Right ventricle myocardium superior (tissue), 1 donor: ENCODE results near the gene DYNC1I1. TPM values are rescaled to one million over a fixed set of nuclear protein-coding genes. Genes with fewer than 3 reads are reported as not detected.

Source experiments
- ATAC-seq: fragments of 200-7000 bp; cut with Tn5 transposase; one replicate; pipeline ENCODE4 v1.9.1; 2020; ENCODE audit warnings: mild to moderate bottlenecking; ENCODE audit not compliant: poor library complexity
- DNase-seq: peaks from one replicate; pipeline ENCODE4 v3.0.0-alpha.2; 2020
- intact Hi-C: fragments of 100-400 bp; cut with DNase I; formaldehyde crosslinking; loops from one replicate; pipeline ENCODE4 v1.11.2; 2022
- long read RNA-seq: library from polyadenylated mRNA; unstranded; transcript quantifications from one replicate; pipeline ENCODE4 v2.0.0, GENCODE V29; 2021
- total RNA-seq: library from RNA; stranded (reverse); fragmentation: NEBNext Ultra II Directional; extraction: Animal tissue kit (Norgen Biotek cat#: 25700); gene quantifications from one replicate; pipeline ENCODE4 v1.2.1, GENCODE V29; 2021
- donor health status: DM: no; HTN: yes; CAD: no; lungs with severe emphysema.

Gene DYNC1I1
- total RNA-seq, result 35.6 TPM
- long read RNA-seq, transcript DYNC1I1-202 (16 exons, 2,843 nt), result minor isoform, 57 of 147 reads
- long read RNA-seq, transcript DYNC1I1-205 (17 exons, 2,947 nt), result major isoform, 71 of 147 reads
- long read RNA-seq, partial matches to known transcripts, result 5 of 147 reads
- long read RNA-seq, other reads (novel, unspliced or antisense), result 13 of 147 reads

GRCh38 chr7:95772298-95772770 is at the start of gene DYNC1I1:
DYNC1I1 (plus strand) TSS chr7:95772554; CDS start chr7:95804730, 32,176 bp downstream.
- ATAC-seq, result peak; percentile 97
- DNase-seq, result peak; percentile 87
- intact Hi-C loops, result no loop called here

GRCh38 chr7:95723583-95724180 is 48.7 kb upstream of the DYNC1I1 start:
- intact Hi-C loops, result loop anchor here (2.0 kb wide), 1 partner anchor 147 kb away; no protein-coding TSS in a partner anchor
- ATAC-seq (peak; percentile 90), DNase-seq (no peak)

GRCh38 chr7:95725205-95725604 is 47.1 kb upstream of the DYNC1I1 start:
- no peak for DNase-seq
- intact Hi-C loops, result no loop called here
- no peak for ATAC-seq

- ATAC-seq (no peak), DNase-seq (no peak)
- intact Hi-C loops, result no loop called here
Observed at GRCh38 chr7:95730493-95731280, 41.7 kb upstream of the DYNC1I1 start.

GRCh38 chr7:95736635-95737034 is 35.7 kb upstream of the DYNC1I1 start:
- intact Hi-C loops, result no loop called here
- ATAC-seq, result peak; percentile 88
- DNase-seq, result peak; percentile 47

GRCh38 chr7:95737828-95738505 is 34.4 kb upstream of the DYNC1I1 start:
- intact Hi-C loops, result no loop called here
- DNase-seq (no peak), ATAC-seq (no peak)

- DNase-seq (no peak), ATAC-seq (no peak)
- intact Hi-C loops, result no loop called here
Observed at GRCh38 chr7:95749044-95749443, 23.3 kb upstream of the DYNC1I1 start.

GRCh38 chr7:95749515-95749914 is 22.8 kb upstream of the DYNC1I1 start:
- ATAC-seq (no peak), DNase-seq (no peak)
- intact Hi-C loops, result no loop called here

GRCh38 chr7:95753440-95753839 is 18.9 kb upstream of the DYNC1I1 start:
- intact Hi-C loops, result no loop called here
- DNase-seq (no peak), ATAC-seq (no peak)

- intact Hi-C loops, result no loop called here
- DNase-seq, result no peak
- no peak for ATAC-seq
Observed at GRCh38 chr7:95755277-95755934, 16.9 kb upstream of the DYNC1I1 start.

- intact Hi-C loops, result no loop called here
- DNase-seq (no peak), ATAC-seq (no peak)
Observed at GRCh38 chr7:95758187-95758586, 14.2 kb upstream of the DYNC1I1 start.

GRCh38 chr7:95766086-95766485 is 6.3 kb upstream of the DYNC1I1 start:
- intact Hi-C loops, result no loop called here
- ATAC-seq, result no peak
- DNase-seq, result no peak

GRCh38 chr7:95766657-95767056 is 5.7 kb upstream of the DYNC1I1 start:
- ATAC-seq, result no peak
- no peak for DNase-seq
- intact Hi-C loops, result no loop called here

- intact Hi-C loops, result no loop called here
- DNase-seq (peak; percentile 60), ATAC-seq (peak; percentile 85)
Observed at GRCh38 chr7:95772771-95773581, 622 bp downstream of the DYNC1I1 start.

- DNase-seq (no peak), ATAC-seq (no peak)
- intact Hi-C loops, result no loop called here
Observed at GRCh38 chr7:95776561-95777185, 4.3 kb downstream of the DYNC1I1 start.

- DNase-seq, result no peak
- no peak for ATAC-seq
- intact Hi-C loops, result no loop called here
Observed at GRCh38 chr7:95777269-95777668, 4.9 kb downstream of the DYNC1I1 start.

GRCh38 chr7:95780665-95781064 is 8.3 kb downstream of the DYNC1I1 start:
- DNase-seq, result no peak
- intact Hi-C loops, result no loop called here
- no peak for ATAC-seq
